ENCODE data around the gene VAMP5. TPM values are rescaled to one million over a fixed set of nuclear protein-coding genes. Genes with fewer than 3 reads are reported as not detected.

VAMP5 gene
- total and polyA plus RNA-seq, 9 of the 15 experiments (the other 6 are each of a cell fraction or from before 2014, with no cell fraction given), result 0.54 to 1.9 (median 1.5) TPM; not detected in 2

GRCh38 chr2:85595301-85596025 is 11.2 kb downstream of the VAMP5 start, which contains the start of gene RNF181 (continued):
- TF ChIP-seq, protein P1, sequence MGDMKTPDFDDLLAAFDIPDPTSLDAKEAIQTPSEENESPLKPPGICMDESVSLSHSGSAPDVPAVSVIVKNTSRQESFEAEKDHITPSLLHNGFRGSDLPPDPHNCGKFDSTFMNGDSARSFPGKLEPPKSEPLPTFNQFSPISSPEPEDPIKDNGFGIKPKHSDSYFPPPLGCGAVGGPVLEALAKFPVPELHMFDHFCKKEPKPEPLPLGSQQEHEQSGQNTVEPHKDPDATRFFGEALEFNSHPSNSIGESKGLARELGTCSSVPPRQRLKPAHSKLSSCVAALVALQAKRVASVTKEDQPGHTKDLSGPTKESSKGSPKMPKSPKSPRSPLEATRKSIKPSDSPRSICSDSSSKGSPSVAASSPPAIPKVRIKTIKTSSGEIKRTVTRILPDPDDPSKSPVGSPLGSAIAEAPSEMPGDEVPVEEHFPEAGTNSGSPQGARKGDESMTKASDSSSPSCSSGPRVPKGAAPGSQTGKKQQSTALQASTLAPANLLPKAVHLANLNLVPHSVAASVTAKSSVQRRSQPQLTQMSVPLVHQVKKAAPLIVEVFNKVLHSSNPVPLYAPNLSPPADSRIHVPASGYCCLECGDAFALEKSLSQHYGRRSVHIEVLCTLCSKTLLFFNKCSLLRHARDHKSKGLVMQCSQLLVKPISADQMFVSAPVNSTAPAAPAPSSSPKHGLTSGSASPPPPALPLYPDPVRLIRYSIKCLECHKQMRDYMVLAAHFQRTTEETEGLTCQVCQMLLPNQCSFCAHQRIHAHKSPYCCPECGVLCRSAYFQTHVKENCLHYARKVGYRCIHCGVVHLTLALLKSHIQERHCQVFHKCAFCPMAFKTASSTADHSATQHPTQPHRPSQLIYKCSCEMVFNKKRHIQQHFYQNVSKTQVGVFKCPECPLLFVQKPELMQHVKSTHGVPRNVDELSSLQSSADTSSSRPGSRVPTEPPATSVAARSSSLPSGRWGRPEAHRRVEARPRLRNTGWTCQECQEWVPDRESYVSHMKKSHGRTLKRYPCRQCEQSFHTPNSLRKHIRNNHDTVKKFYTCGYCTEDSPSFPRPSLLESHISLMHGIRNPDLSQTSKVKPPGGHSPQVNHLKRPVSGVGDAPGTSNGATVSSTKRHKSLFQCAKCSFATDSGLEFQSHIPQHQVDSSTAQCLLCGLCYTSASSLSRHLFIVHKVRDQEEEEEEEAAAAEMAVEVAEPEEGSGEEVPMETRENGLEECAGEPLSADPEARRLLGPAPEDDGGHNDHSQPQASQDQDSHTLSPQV (IDR thresholded peaks at IDR 0.05), result peak; percentile 26; the same call in 1 of the 2 replicates
- no peak for TF ChIP-seq ZNF12 (CRISPR knock-in tag; IDR thresholded peaks at IDR 0.05)
- no peak; the same call in 1 of the 2 replicates for TF ChIP-seq CREB1 (IDR thresholded peaks at IDR 0.05)
- TF ChIP-seq CREB1 (CRISPR knock-in tag; IDR thresholded peaks at IDR 0.05), result peak; percentile 59
- TF ChIP-seq, protein P2, sequence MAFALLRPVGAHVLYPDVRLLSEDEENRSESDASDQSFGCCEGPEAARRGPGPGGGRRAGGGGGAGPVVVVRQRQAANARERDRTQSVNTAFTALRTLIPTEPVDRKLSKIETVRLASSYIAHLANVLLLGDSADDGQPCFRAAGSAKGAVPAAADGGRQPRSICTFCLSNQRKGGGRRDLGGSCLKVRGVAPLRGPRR (CRISPR knock-in tag; IDR thresholded peaks at IDR 0.05), result no peak
- TF ChIP-seq HDAC2 (IDR thresholded peaks at IDR 0.05), result peak; percentile 15; the same call in 1 of the 2 replicates
- no peak for TF ChIP-seq NONO (IDR thresholded peaks at IDR 0.05; ENCODE audit: low read depth in 2 of 2, low read length in 1 of 2)
- TF ChIP-seq NR2F6 (CRISPR knock-in tag; IDR thresholded peaks at IDR 0.05), result no peak
- TF ChIP-seq IRF2 (CRISPR knock-in tag; IDR thresholded peaks at IDR 0.05), result no peak
- peak; percentile 86 for TF ChIP-seq NEUROD1 (IDR thresholded peaks at IDR 0.05; ENCODE audit: borderline replicate concordance, low read depth, low read length, partially characterized antibody)
- TF ChIP-seq SREBF1 (IDR thresholded peaks at IDR 0.05; ENCODE audit: borderline replicate concordance, low read depth, low read length), result peak; percentile 81
- TF ChIP-seq SMAD1 (IDR thresholded peaks at IDR 0.05; ENCODE audit: low read depth, low read length, partially characterized antibody), result no peak
- TF ChIP-seq RAD51 (IDR thresholded peaks at IDR 0.05; ENCODE audit: borderline replicate concordance, low read depth), result peak; percentile 94
- TF ChIP-seq MIER1 (IDR thresholded peaks at IDR 0.05; ENCODE audit: low read depth), result no peak
- TF ChIP-seq, protein P3, sequence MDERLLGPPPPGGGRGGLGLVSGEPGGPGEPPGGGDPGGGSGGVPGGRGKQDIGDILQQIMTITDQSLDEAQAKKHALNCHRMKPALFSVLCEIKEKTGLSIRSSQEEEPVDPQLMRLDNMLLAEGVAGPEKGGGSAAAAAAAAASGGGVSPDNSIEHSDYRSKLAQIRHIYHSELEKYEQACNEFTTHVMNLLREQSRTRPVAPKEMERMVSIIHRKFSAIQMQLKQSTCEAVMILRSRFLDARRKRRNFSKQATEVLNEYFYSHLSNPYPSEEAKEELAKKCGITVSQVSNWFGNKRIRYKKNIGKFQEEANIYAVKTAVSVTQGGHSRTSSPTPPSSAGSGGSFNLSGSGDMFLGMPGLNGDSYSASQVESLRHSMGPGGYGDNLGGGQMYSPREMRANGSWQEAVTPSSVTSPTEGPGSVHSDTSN (CRISPR knock-in tag; IDR thresholded peaks at IDR 0.05; ENCODE audit: low read depth), result no peak
- TF ChIP-seq, protein P3 (tag; conservative IDR thresholded peaks at IDR 0.05; ENCODE audit: low read depth), result no peak
- no peak for TF ChIP-seq ZEB2 (IDR thresholded peaks at IDR 0.05)
- TF ChIP-seq MYC (IDR thresholded peaks at IDR 0.05; ENCODE audit: low read depth, low read length), result peak; percentile 53
- peak; percentile 24; the same call in 1 of the 2 replicates for TF ChIP-seq MYC (CRISPR knock-in tag; IDR thresholded peaks at IDR 0.05; ENCODE audit: borderline replicate concordance, low read depth)
- TF ChIP-seq NFE2L1 (tag; IDR thresholded peaks at IDR 0.05; ENCODE audit: borderline replicate concordance, low read depth), result no peak
- no peak for TF ChIP-seq BACH1 (tag; IDR thresholded peaks at IDR 0.05)
- no peak for TF ChIP-seq SNRNP70 (optimal IDR thresholded peaks at IDR 0.05; ENCODE audit: low read depth, low read length)
- no peak for TF ChIP-seq ZNF133 (CRISPR knock-in tag; IDR thresholded peaks at IDR 0.05)

All from K562 (cell line).